Forelimb muscle (tissue), 1 donor: ENCODE measurements around the gene PARD3. TPM values are rescaled to one million over a fixed set of nuclear protein-coding genes. Genes with fewer than 3 reads are reported as not detected.

Experiments used
- DNase-seq: peaks from one replicate; pipeline ENCODE4 v3.0.0-alpha.2; 2013; ENCODE audit warnings: low read depth
- polyA plus RNA-seq: library from polyadenylated mRNA; unstranded; fragments of 120-200 nt; gene quantifications from one replicate; pipeline ENCODE4 v1.2.1, GENCODE V29; 2013; ENCODE audit not compliant: insufficient read length

Gene PARD3
- polyA plus RNA-seq, 1 donor, result 40.0 TPM

DNA sequence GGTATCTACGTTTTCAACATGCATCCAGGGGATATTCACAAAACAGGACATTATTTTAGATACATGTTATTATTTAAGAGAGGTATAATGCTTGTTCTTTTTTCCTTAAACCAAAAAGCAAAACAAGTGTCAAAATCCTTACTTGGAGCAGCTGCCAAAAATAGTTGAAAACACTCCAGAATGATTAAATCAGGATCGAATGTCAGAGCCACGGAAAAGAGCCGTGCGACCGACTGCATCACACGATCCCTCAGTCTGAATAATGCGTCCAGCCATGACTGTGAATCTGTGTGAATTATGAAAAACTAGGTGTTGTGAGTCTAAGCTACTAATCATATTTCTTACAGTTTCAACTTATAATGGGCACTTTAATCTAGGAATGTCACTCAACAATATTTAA is 126.0 kb downstream of the PARD3 start:
- no peak for DNase-seq

DNA sequence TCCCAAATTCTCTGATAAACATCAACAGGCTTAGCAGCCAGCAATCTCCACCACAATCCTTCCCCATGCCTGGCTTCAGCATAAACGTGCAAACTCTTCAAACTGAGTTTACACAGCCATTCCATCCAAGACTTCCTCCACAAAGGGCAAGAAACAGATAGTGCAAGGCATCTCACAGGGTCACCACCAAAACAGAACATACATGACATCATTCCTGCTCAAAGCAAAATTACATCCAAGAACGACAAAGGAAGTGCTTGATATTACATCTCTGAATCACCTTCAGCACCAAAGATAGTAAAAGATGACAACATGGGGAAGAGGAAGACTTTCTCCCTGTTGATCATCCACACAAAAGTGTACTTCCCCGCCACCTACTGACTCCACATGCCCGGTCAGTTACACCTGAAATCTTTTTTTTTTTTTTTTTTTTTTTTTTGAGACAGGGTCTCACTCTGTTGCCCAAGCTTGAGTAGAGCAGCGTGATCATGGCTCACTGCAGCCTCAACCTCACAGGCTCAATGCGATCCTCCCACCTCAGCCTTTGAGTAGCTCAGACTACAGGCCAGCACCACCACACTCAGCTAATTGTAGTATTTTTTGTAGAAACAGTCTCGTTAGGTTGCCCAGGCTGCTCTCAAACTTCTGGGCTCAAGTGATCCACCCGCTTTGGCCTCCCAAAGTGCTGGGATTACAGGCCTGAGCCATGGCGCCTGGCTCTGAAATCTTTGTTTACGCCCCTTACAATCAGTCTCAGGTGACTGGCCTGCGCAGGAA is 127.5 kb downstream of the PARD3 start:
- DNase-seq, result no peak

DNA sequence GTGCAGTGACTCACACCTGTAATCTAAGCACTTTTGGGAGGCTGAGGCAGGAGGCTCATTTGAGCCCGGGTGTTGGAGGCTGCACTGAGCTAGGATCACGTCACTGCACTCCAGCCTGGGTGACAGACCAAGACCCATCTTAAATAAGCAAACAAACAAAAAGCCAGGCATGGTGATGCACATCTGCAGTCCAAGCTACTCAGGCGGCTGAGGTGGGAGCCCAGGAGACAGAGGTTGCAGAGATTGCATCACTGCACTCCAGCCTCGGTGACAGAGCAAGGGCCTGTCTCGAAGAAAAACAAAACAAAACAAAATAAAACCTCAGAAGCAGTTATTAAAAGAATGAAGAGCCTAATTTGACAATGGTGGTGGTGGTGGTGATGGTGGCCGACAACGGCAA is 132.5 kb downstream of the PARD3 start:
- DNase-seq, result no peak

DNA sequence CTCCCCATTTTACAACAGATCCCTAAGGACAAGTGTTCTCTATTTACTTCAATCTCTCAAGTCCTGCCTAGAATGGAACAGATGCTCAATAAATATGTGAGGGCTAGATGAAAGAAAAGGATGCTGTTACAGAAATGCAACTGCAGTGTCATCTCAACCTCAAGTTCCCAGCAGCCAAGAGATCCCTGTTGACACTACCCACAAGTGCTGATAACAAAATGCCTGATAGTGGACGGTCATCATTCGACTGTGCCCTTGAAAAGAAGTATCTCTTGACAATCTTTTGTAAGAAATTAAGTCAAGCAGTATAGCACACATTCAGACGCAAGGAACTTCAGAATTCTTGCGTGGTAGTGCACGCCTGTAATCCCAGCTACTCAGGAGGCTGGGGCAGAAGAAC is 133.2 kb downstream of the PARD3 start:
- DNase-seq, result no peak

DNA sequence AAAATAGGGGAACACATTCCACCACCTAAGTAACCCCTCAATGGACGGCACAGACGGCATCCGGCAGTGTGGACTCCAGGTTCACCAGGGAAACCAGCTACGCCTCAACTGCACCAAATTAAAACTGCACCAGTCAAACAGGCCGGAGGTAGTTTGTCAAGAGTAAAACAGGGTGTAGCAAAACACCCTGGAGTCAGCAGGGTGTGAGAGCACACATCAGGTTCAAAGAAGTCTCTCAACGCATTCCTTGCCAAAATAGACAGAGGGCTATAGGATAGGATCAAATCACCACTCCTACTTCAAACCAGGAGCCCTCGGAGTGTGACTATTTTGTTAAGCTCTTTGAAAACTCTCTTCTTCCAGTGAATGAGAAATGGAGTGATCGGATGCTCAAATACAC is 135.9 kb downstream of the PARD3 start:
- no peak for DNase-seq

DNA sequence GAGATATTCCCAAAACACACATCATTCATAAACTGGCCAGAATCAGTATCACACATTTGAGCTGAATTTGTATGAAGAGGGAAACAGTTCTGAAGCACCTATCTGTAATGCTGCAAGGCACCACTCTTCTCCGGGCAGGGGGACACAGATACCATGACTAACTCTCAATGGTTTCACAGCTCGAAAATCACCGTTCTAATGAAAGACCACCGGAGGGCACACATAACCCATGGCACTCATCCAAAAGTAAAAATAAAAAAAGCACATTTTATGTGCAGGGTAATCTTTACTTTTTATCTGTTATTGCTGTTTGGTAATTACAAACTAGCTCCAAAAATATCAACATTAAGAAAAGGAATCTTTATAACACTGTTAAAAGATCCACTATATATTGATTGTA is 137.5 kb downstream of the PARD3 start:
- DNase-seq, result no peak

DNA sequence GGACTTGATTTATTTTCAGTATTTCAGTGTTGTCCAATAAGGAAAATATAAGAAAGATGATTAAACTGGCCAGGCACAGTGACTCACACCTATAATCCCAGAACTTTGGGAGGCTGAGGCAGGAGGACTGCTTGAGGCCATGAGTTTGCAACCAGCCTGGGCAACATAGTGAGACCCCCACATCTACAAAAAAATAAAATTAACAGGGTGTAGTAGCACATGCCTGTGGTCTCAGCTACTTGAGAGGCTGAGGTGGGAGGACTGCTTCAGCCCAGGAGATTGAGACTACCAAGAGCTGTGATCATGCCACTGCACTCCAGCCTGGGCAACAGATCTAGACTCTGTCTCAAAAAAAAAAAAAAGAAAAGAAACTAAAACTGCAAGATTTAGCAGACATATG is 138.0 kb downstream of the PARD3 start:
- DNase-seq, result no peak

DNA sequence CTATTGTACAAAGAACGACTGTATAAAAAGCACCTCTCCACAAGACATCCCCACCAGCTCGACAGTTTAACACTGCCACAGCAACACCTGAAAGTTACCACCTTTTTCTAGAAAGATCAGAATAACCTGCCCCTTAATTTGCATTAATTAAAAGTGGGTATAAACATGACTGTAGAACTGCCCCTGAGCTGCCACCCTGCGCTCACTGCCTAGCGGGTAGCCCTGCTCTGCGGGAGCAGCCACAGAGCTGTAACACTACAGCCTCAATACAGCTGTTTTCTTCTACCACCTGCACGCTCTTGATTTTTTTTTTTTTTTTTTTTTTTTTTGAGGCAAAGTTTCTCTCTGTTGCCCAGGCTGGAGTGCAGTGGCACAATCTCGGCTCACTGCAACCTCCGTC is 140.9 kb downstream of the PARD3 start:
- no peak for DNase-seq

DNA sequence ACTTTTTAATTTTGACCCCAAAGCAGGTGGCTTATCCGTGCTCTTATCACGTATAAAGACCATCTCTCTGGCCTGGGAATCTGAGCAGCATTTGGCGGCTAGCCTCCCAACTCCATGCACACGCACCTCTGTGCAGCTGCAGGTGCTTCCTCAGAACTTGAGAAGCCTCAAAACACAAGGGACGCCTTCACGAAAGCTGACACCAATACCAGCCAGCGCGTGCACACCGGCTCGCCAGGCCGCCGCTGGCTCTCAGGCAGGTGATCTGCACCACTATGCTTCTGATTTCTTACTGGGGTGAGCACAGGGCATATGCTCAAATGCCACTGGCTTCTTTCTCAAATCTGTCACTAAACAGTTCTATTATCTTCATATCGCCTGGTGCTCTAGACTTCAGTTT is 145.0 kb downstream of the PARD3 start:
- DNase-seq, result no peak

DNA sequence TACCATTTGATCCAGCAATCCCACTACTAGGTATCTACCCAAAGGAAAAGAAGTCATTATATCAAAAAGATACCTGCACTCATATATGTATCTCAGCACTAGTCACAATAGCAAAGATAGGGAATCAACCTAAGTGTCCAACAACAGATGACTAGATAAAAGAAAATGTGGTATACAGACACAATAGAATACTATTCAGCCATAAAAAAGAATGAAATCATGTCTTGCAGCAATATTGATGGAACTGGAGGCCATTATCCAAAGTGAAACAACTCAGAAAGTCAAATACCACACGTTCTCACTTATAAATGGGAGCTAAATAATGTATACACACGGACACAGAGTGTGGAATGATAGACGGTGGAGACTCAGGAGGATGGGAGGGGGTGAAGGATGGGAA is 146.0 kb downstream of the PARD3 start:
- DNase-seq, result no peak

DNA sequence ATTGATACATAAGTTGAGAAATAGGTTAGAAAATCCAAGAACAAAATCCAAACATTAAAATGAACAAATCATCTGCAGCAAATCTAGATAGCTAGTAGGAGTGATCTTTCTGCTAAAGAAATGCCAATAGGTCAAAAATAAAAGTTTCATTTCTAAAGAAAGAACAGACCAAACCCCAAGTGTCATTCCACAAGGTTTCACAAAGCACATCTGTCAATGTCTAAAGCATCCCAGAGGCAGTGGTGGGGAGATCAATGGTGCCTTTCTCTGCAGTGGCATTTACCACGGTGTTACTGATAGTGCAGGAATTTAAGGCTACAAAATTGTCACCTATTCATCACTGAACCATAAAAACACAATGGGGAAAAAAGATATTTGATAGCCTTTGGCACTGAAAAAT is 147.9 kb downstream of the PARD3 start:
- no peak for DNase-seq

DNA sequence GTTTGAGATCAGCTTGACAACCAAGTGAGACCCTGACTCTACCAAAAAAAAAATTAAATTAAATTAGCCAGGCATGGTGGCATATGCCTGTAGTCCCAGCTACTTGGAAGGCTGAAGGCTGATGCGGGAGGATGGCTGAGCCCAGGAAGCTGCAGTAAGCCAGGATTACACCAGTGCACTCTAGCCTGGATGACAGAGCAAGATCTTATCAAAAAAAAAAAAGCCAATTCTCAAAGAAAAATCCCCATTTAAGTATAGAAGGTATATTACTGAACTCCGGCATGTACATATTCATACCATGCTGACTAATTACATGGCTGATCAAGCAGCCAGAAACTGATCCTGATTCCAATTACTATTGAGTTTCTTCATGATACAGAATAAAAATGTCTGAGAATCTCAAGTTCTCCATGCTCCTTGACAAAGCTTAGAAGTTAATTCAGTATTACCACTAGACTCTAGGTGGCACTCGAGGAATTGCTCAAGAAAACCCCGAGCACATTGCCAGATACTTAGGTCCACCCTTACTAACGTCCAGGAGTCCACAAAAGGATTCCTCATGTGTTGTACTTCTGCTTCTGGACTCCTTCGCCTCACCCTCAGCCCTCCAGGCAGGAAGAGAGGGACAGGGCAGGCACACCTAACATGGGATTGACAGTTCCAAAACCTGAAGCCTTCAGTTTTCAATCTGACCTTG is 148.9 kb downstream of the PARD3 start:
- peak; percentile 81 for DNase-seq

DNA sequence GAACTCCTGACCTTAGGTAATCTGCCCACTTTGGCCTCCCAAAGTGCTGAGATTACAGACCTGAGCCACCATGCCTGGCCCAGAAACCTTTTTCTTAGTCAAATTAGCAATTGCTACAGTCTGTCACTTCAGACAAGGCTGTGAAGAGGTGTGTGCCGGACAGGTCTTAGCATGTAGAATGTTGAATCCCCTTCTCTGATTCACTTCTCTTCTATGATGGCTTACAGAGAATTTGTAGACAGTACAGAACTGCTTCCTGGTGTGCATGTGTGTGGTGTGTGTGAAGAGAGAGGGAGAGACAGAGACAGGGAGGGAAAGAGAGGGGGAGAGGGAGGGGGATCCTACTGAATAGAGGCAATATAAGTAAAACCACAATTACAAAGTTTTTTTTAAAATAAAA is 150.4 kb downstream of the PARD3 start:
- no peak for DNase-seq

DNA sequence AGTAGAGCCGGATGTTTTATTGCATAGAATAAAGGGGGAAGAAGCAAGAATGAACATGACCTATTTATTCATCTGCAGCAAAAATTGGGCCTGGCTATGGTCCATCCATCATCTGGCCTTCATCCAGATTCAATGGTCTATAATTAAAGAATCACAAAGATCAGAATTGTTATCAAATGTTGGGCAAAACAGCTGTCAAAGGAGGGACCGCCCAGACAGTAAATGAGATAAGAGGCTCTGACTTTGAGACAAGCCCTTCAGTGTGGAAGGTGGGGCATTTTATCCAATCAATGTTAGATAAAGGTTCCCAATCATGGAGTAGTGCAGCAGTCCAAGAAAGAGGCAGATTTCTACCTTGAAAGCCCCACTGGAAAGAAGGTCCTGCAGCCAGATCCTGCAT is 153.5 kb downstream of the PARD3 start:
- no peak for DNase-seq

DNA sequence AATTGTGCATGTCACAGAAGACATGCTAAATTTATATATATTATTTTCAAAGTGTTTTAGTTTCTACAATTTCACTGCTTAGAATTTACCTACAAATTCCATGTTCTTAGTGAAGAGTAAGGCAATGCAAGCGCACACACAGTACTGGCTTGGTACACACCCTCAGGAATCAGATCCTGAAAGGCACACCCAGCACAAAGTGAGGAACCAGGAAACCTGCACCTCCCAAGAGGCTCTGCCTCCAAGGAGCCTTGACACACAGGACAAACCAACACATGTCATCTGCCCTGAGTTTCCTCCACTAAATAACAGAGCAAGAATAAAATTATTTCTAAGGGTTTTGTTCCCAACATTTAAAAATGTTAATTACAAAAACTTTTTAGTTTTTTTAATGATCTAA is 156.2 kb downstream of the PARD3 start:
- DNase-seq, result no peak

DNA sequence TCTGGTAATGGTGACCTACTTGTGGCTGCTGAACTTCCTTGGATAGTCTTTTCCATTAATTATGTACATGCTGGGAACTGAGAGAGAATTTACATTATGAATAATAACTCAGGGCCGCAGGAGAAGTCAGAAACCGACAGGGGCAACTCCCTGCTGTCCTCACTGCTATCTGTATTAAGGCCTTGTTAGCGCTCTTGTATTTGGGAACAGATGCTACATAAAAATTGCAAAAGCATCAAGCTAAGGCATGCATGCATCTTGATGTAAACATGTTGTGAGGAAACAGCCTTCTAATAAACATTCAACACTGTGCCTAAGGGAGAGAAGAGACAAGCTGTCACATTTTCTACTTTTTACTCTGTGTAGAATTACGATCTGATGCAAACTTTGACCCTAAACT is 158.4 kb downstream of the PARD3 start:
- DNase-seq, result no peak

DNA sequence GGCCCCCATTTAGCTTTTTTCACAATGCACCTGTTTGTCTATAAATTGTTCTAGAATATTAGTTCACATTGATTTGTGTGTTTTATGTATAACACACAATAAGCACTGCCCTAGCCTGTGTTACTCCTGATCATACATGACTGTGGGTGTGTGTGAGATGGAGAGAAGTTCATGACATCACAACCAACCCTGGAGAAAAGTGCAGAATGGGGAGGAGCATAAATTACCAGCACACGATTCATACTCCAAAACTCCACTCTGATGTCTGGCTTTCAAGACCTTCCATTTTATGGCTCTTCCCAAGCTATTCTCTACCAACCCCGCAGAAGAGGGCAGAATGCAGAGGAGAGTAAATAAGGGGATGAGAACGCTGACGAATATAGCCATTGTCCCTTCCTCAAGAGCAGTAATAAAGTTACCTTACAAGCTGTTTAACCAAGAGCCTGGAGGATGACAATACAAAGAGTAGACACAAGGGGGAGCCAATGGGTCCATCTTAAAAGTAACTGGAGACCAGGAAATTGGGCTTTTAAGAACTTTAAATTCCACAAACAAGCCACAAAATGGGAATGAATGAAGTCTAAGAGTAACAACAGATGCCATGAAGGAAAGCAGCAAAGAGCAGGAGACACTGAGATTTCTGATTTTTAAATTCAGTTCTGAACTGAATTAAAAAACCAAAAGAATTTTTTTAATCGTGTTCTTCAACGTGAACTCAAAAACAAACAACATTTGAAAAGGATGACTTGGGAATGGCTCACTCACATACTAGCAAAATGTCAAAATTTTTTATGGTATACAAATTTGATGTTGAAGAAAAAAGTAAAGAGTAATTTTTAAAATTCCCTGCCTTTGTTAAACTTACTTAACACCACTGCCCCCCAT is 159.6 kb downstream of the PARD3 start:
- peak; percentile 20 for DNase-seq

DNA sequence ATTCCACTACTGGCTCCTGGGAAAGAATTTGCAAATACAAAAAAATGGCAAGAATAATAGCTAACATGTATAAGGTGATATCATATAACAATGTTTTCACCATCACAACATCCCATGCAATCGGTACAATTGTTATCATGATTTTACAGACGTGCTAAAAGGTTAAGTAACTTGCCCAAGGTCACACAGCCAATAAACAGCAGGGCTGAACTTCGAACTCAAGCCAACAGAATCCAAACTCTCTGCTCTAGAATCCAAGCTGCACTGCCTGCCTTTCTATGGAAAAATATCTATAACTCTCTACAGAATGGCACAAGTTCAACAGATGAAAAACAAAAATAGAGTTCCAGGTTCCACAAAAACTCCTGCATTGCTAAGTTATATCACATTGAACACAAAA is 160.9 kb downstream of the PARD3 start:
- DNase-seq, result no peak

DNA sequence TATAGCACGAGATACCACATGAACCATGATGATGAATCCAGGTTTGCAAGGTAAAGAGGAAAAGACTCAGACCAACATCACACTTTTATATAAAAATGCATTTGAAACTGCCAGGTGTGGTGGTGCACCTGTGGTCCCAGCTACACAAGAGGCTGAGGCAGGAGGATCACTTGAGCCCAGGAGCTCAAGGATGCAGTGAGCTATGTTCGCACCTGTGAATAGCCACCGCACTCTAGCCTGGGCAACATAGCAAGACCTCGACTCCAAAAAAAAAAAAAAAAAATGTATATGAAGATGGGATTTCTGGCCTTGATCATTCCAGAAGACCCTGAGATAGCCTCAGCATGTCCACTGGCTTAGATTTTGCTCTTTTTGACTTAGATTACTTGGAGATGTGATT is 161.6 kb downstream of the PARD3 start:
- no peak for DNase-seq

DNA sequence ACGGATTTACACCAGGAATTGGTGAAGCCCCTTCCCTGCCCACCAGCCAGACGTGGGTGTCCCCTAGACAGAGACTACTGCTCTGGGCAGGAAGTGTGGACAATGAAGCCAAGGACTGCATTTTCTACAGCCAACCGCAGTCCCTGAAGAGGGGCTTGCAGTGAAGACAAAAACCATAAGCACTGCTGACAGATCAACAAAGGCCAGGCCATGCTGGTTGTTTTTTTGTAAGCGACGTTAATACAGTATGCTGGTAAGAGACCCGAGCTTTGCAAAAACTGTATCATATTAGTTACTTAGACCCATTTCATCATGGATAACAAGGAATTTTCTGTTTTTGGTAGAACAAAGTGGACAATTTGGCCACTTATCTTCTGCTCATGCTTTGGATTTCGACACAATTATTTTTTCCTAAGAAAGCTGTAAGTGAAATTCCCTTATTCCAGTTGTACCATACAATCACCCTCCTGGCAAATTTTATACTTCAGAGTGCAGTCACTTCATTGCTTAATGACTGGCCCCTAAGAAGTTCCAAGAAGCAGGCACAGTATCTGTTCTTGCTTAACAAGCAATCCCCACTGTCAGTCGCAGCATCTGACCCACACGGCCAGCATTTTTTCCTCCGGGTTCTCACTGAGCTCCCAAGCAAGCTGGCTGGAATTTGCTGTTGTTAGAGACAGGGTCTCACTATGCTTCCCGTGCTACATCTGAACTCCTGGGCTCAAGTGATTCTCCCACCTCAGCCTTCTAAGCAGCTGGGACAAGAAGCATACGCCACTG is 163.5 kb downstream of the PARD3 start:
- DNase-seq, result no peak

DNA sequence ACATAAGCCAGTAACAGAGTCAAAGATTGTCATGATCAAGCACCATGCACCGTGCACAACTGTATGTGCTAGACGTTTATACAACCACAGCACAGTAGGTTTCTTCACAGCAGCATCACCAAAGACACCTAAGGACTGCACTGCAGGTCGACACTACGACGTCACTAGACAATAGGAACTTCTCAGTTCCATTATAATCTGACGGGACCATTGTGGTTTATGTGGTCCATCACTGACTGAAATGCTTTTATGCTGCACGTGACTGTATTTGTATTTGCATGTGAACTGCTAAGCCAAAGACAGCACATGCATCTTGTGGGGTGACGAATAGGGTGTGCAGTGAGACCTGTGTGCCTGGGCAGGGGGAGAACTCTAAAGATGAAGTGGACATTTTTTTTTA is 164.9 kb downstream of the PARD3 start:
- no peak for DNase-seq

DNA sequence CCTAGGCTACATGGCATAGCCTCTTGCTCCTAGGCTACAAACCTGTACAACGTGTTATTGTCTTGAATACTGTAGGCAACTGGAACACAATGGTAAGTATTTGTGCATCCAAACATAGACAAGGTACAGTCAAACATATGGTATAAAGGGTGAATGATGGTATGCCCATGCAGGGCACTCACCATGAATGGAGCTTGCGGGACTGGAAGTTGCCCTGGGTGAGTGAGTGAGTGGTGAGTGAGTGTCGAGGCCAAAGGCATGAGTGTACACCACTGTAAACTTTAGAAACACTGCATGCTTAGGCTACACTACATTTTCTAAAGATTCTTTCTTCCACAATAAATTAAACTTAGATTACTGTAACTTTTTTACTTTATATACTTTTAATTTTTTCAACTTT is 165.7 kb downstream of the PARD3 start:
- no peak for DNase-seq
